GM19025 (cell line): ENCODE data around the gene OSM.

ENCODE experiments used
- ATAC-seq: cut with Tn5 transposase; IDR thresholded peaks from one replicate; pipeline ENCODE4 v1.9.1; 2021; ENCODE audit warnings: mild to moderate bottlenecking, low read depth, moderate library complexity; ENCODE audit not compliant: unreplicated experiment

Gene OSM

GRCh38 chr22:30286813-30287647 is 20.4 kb upstream of the OSM start:
- ATAC-seq: no peak

GRCh38 chr22:30286331-30286730 is 19.7 kb upstream of the OSM start:
- ATAC-seq: no peak

GRCh38 chr22:30285846-30286200 is 19.2 kb upstream of the OSM start:
- ATAC-seq: no peak

GRCh38 chr22:30285176-30285845 is 18.7 kb upstream of the OSM start:
- ATAC-seq: no peak

- ATAC-seq: no peak
Measured at GRCh38 chr22:30284666-30285065, 18.0 kb upstream of the OSM start.

GRCh38 chr22:30284172-30284571 is 17.5 kb upstream of the OSM start:
- ATAC-seq: no peak

- ATAC-seq: no peak
Measured at GRCh38 chr22:30283342-30283741, 16.7 kb upstream of the OSM start.

GRCh38 chr22:30282616-30283046 is 16.0 kb upstream of the OSM start:
- ATAC-seq: no peak

- ATAC-seq: no peak
Measured at GRCh38 chr22:30280505-30280904, 13.9 kb upstream of the OSM start.

GRCh38 chr22:30279932-30280331 is 13.3 kb upstream of the OSM start:
- ATAC-seq: no peak

GRCh38 chr22:30279046-30279788 is 12.6 kb upstream of the OSM start:
- ATAC-seq: no peak

- ATAC-seq: no peak
Measured at GRCh38 chr22:30277547-30278344, 11.1 kb upstream of the OSM start.

- ATAC-seq: no peak
Measured at GRCh38 chr22:30276039-30276438, 9.4 kb upstream of the OSM start.

- no peak for ATAC-seq
Measured at GRCh38 chr22:30275625-30276024, 9.0 kb upstream of the OSM start.

- ATAC-seq: no peak
Measured at GRCh38 chr22:30274437-30274812, 7.8 kb upstream of the OSM start.

- ATAC-seq: no peak
Measured at GRCh38 chr22:30273711-30274436, 7.2 kb upstream of the OSM start.

GRCh38 chr22:30272781-30273601 is 6.3 kb upstream of the OSM start:
- ATAC-seq: no peak

- no peak for ATAC-seq
Measured at GRCh38 chr22:30270832-30271231, 4.2 kb upstream of the OSM start.

- no peak for ATAC-seq
Measured at GRCh38 chr22:30268331-30268730, 1.7 kb upstream of the OSM start.
